Right forelimb (tissue), 1 donor: Measurements from ENCODE around the gene KCNJ3.
"Not testable (repeated sequence)": the region's sequence is repeated elsewhere in the genome, so short reads cannot be mapped to it uniquely, and the experiment has no call there.

Source experiments
- DNase-seq: peaks from one replicate; pipeline ENCODE4 v3.0.0-alpha.2; 2018

The KCNJ3 gene

GRCh38 chr2:154849482-154849881 lies 151.0 kb downstream of the KCNJ3 start:
- no peak for DNase-seq

DNA sequence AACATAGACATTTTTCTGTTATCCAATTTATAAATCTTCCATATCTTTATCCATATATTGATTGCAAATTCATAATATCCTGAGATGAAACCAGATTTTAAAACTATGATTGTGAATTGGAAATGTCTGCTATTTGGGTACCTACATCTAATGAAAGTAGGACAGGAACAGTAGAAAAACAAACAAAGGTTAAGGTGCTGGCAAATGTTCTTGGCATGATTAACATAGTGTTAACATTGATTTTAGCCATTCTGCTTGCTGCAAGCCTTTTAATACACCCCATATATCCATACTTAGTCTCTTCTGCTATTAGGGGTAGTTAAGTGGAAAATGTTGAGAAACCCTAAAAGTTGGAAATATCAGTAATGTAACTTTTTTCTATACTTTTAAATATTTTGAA lies 152.0 kb downstream of the KCNJ3 start:
- DNase-seq = no peak

DNA sequence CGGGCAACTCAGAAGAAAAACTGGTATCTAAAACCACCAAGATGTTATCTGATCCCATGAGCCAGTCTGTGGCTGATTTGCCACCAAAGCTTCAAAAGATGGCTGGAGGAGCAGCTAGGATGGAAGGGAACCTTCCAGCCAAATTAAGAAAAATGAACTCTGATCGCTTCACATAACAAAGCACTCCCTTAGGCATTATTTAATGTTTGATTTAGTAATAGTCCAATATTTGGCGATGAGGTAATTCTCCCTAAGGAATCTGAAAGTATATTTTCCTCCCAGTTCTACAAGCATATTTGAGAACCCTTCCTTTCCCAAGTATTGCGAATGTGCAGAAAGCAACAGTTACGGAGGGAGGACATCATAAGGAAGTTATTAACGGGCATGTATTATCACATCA lies 156.6 kb downstream of the KCNJ3 start:
- DNase-seq = no peak

DNA sequence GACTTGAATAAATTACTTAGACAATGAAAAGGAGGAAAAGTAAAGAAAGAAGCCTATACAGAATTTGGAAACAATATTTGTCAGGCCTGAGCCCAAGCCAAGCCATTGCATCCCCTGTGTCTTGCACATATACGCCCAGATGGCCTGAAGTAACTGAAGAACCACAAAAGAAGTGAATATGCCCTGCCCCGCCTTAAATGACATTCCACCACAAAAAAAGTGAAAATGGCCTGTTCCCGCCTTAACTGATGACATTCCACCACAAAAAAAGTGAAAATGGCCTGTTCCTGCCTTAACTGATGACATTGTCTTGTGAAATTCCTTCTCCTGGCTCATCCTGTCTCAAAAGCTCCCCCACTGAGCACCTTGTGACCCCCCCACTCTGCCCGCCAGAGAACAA lies 168.7 kb downstream of the KCNJ3 start:
- not testable (repeated sequence) for DNase-seq

- no peak for DNase-seq
Observed at GRCh38 chr2:154875999-154876398, 177.5 kb downstream of the KCNJ3 start.

GRCh38 chr2:154882725-154883124 lies 184.2 kb downstream of the KCNJ3 start:
- no peak for DNase-seq

- no peak for DNase-seq
Observed at GRCh38 chr2:154886316-154886715, 187.8 kb downstream of the KCNJ3 start.

- no peak for DNase-seq
Observed at GRCh38 chr2:154898269-154898668, 199.8 kb downstream of the KCNJ3 start.

- no peak for DNase-seq
Observed at GRCh38 chr2:154901063-154901462, 202.6 kb downstream of the KCNJ3 start.
